Endothelial cell of umbilical vein (primary cell): ENCODE measurements around the gene UBE3D. TPM values are rescaled to one million over a fixed set of nuclear protein-coding genes. Genes with fewer than 3 reads are reported as not detected.

Experiments
- BruUV-seq: library from RNA; stranded (reverse); fragments of 400-500 nt; replicated peaks from 2 replicates; lab custom pipeline; 2021; lab: Mats Ljungman, UMichigan
- CTCF ChIA-PET: fragments of 300-600, 350-600 bp; sonication (Branson Sonifier 250); formaldehyde crosslinking; loops from one replicate; lab custom pipeline; 2021; ENCODE audit warnings: antibody characterized with exemption, inconsistent platforms; lab: Charles Lee
- POLR2A ChIA-PET: fragments of 300-600, 350-600 bp; sonication (Branson Sonifier 250); formaldehyde crosslinking; loops from one replicate; lab custom pipeline; 2021; ENCODE audit warnings: antibody characterized with exemption, inconsistent platforms; lab: Charles Lee
- DNase-seq: peaks from one replicate; pipeline ENCODE4 v3.0.0-alpha.2; 2011; ENCODE audit warnings: low read depth, low spot score
- FAIRE-seq: peaks from 2 replicates; lab custom pipeline; 2011; peaks lifted over from hg19 to GRCh38; lab: Jason Lieb, UNC
- H2AFZ ChIP-seq: 2 replicates; pipeline ENCODE4 v1.6.0; 2012; ENCODE audit warnings: low read depth, low read length, control low read depth, inconsistent platforms
- H3K27ac ChIP-seq: 2 replicates; pipeline ENCODE4 v1.5.1; 2011; ENCODE audit warnings: low read depth, mild to moderate bottlenecking, control low read depth, low read length, moderate library complexity; ENCODE audit not compliant: insufficient read depth
- H3K27me3 ChIP-seq, 2 experiments: 2 replicates each; pipeline versions ENCODE4 v1.6.0 to v1.6.1; 2011; ENCODE audit warnings: low read length in 2 of 2, mixed read lengths in 1 of 2; ENCODE audit not compliant: control insufficient read depth in 2 of 2, insufficient read depth in 2 of 2
- H3K36me3 ChIP-seq, 2 experiments: 2 replicates in 1 of 2; 3 replicates in 1 of 2; pipeline ENCODE4 v1.5.1; 2011; ENCODE audit warnings: low read length in 2 of 2, mild to moderate bottlenecking in 1 of 2, moderate library complexity in 1 of 2; ENCODE audit not compliant: control insufficient read depth in 2 of 2, insufficient read depth in 2 of 2; ENCODE audit errors: extremely low read depth in 1 of 2
- H3K4me1 ChIP-seq: 3 replicates; pipeline ENCODE4 v1.5.1; 2011; ENCODE audit warnings: mild to moderate bottlenecking, low read length; ENCODE audit not compliant: control insufficient read depth, insufficient read depth; ENCODE audit errors: extremely low read depth
- H3K4me2 ChIP-seq: 2 replicates; pipeline ENCODE4 v1.6.1; 2011; ENCODE audit warnings: low read length, control low read depth, mixed read lengths; ENCODE audit not compliant: insufficient read depth
- H3K4me3 ChIP-seq, 3 experiments: fragments of 200-600 bp in 1 of 3; sonication (generic), shearing (Covaris generic) in 1 of 3; replicated peaks in 1 of 3; 2 replicates each; pipeline ENCODE4 v1.5.1; 2011 to 2016; ENCODE audit warnings: control low read depth in 3 of 3, low read length in 3 of 3, mild to moderate bottlenecking in 2 of 3, inconsistent platforms in 1 of 3, low read depth in 1 of 3, moderate library complexity in 1 of 3; ENCODE audit not compliant: insufficient read depth in 1 of 3
- H3K79me2 ChIP-seq: 2 replicates; pipeline ENCODE4 v1.6.0; 2012; ENCODE audit warnings: low read length, inconsistent platforms; ENCODE audit not compliant: control insufficient read depth, insufficient read depth
- H3K9ac ChIP-seq: replicated peaks from 2 replicates; pipeline ENCODE3; 2011; ENCODE audit warnings: low read length, control low read depth; ENCODE audit not compliant: insufficient read depth; ENCODE audit errors: extremely low read depth
- H3K9me1 ChIP-seq: replicated peaks from 3 replicates; pipeline ENCODE4 v1.6.0; 2011; ENCODE audit warnings: mild to moderate bottlenecking, low read length; ENCODE audit not compliant: control insufficient read depth, insufficient read depth; ENCODE audit errors: extremely low read depth
- H3K9me3 ChIP-seq: replicated peaks from 2 replicates; pipeline ENCODE4 v1.5.1; 2012; ENCODE audit warnings: low read length, inconsistent platforms; ENCODE audit not compliant: control insufficient read depth, insufficient read depth
- H4K20me1 ChIP-seq: replicated peaks from 2 replicates; pipeline ENCODE3; 2011; ENCODE audit warnings: mild to moderate bottlenecking, low read length; ENCODE audit not compliant: control insufficient read depth, insufficient read depth; ENCODE audit errors: extremely low read depth
- CTCF ChIP-seq, 2 donors: IDR thresholded peaks; 1 replicate in 1 of 2; 2 replicates in 1 of 2; pipeline ENCODE4 v1.5.1; 2011; ENCODE audit warnings: low read length in 2 of 2, mild to moderate bottlenecking in 2 of 2, moderate library complexity in 2 of 2, control low read depth in 1 of 2, inconsistent platforms in 1 of 2, low read depth in 1 of 2; ENCODE audit not compliant: insufficient read depth in 1 of 2; ENCODE audit errors: extremely low read depth in 1 of 2
- EZH2 ChIP-seq: IDR thresholded peaks from 2 replicates; pipeline ENCODE4 v1.6.1; 2012; ENCODE audit warnings: borderline replicate concordance, low read depth, mild to moderate bottlenecking, moderate library complexity, low read length, inconsistent platforms; ENCODE audit not compliant: severe bottlenecking
- FOS ChIP-seq: IDR thresholded peaks from 2 replicates; pipeline ENCODE4 v1.6.1; 2011; ENCODE audit warnings: mild to moderate bottlenecking, low read length, moderate library complexity, borderline replicate concordance; ENCODE audit not compliant: insufficient read depth
- GATA2 ChIP-seq: IDR thresholded peaks from 2 replicates; pipeline ENCODE4 v1.7.0; 2011; ENCODE audit warnings: low read depth, mild to moderate bottlenecking, moderate library complexity, mixed read lengths, low read length; ENCODE audit not compliant: insufficient read length, insufficient read depth
- JUN ChIP-seq: IDR thresholded peaks from 2 replicates; pipeline ENCODE4 v1.6.1; 2011; ENCODE audit warnings: borderline replicate concordance, low read depth; ENCODE audit not compliant: insufficient read length, insufficient read depth
- MYC ChIP-seq: IDR thresholded peaks from one replicate; pipeline ENCODE4 v1.6.1; 2011; ENCODE audit warnings: mild to moderate bottlenecking, low read depth, low read length
- POLR2A ChIP-seq: IDR thresholded peaks from 2 replicates; pipeline ENCODE4 v1.6.1; 2012; ENCODE audit warnings: low read depth, mild to moderate bottlenecking, control low read depth, low read length
- POLR2AphosphoS5 ChIP-seq: IDR thresholded peaks from 2 replicates; pipeline ENCODE4 v1.6.1; 2012; ENCODE audit warnings: low read depth, mild to moderate bottlenecking, control low read depth, low read length, moderate library complexity; ENCODE audit not compliant: insufficient read depth
- dilution Hi-C: fragments of 300-500 bp; cut with MboI; formaldehyde crosslinking; loops from one replicate; pipeline ENCODE4 v1.15.0; 2019; ENCODE audit warnings: low sequenced_read_pairs; ENCODE audit not compliant: extremely low pct_ligation_motif_present
- intact Hi-C: fragments of 100-400 bp; cut with micrococcal nuclease; formaldehyde crosslinking; loops from one replicate; pipeline ENCODE4 v1.10.0; 2022
- polyA plus RNA-seq, 4 experiments: library from polyadenylated mRNA; depleted of rRNA in 3 of 4; stranded (reverse) in 3 of 4; unstranded in 1 of 4; fragments of >200 nt; gene quantifications; 2 replicates each; pipeline versions ENCODE4 v1.2.1 to v1.2.3, GENCODE V29; 2011 to 2012; ENCODE audit warnings: missing spikeins in 1 of 4
- total RNA-seq: library from RNA; stranded (reverse); gene quantifications from 2 replicates; pipeline ENCODE4 v1.2.3, GENCODE V29; 2021
- TF ChIP-seq, protein P1 (sequence below): IDR thresholded peaks from 2 replicates; pipeline ENCODE4 v1.6.1; 2011; ENCODE audit not compliant: insufficient read depth, insufficient read length

Gene UBE3D
- total and polyA plus RNA-seq, 2 donors (not counting 3 experiments of a cell fraction or from before 2014, with no cell fraction given) = 1.9 to 6.2 TPM

DNA sequence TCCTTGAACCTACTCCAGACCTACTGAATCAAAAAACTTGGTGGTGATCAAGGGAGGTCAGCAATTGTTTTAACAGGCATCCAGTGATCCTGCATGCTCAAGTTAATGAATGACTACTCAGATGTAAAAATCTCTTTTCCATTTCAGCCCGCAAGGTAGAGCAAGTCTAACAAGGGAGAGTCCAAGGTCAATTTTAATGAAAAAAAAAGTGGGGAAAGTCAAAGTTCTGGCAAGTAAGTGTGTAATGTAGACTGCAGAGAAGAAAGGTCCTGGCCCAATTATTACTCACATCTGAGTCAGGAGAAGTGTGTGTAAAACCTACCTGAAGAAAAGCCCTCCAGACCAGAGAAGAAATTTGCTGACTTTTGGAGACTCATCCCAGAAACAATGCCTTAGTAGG, 193.5 kb downstream of the UBE3D start:
- Histone ChIP-seq H3K9me3 (no peaks in the 10 kb centered on the region), H3K4me1 (peaks cover 21% of the 10 kb centered on the region), H3K79me2 (no peaks in the 10 kb centered on the region), H2AFZ (no peak overlapping the region), H4K20me1 (no peaks in the 10 kb centered on the region), H3K27me3 (no peaks in the 10 kb centered on the region), H3K4me3 (no peak overlapping the region), H3K9ac (no peak overlapping the region), H3K27ac (no peak overlapping the region), H3K9me1 (no peaks in the 10 kb centered on the region), H3K4me2 (no peak overlapping the region), H3K36me3 (no peaks in the 10 kb centered on the region)
- dilution Hi-C loops = no loop called here
- no peak for TF ChIP-seq EZH2
- TF ChIP-seq, protein P1, sequence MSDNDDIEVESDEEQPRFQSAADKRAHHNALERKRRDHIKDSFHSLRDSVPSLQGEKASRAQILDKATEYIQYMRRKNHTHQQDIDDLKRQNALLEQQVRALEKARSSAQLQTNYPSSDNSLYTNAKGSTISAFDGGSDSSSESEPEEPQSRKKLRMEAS = no peak
- FAIRE-seq (no peak), DNase-seq (no peak)
- intact Hi-C loops = no loop called here
- POLR2A ChIA-PET = no interaction called here
- no TSS peak for BruUV-seq
- CTCF ChIA-PET = no interaction called here

DNA sequence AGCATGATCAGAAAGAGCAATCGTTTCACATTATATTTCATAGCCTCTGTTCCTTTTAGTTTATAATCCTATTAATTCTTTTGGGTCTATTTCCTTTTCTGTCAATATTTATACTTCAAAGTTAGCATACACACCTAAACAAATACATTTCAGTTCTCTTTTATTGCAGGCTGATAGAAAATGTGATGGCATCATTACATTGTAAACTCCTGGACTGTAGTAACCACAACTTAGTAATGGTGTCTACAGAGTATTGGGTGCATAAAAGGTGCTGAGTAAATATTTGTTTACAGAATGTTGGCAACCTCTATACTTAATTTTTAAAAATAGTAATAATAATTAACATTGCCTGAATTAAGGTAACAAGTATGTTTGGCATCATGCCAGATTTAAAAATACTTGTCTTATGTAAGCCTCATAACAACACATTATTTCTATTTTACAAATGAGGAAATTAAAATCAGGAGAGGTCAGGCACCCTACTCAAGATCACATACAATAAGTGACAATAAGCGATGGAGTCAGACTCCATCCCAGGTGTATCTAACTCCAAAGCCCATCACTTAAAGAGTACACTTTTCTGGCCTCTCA, 195.0 kb downstream of the UBE3D start:
- no peak overlapping the region for H3K4me2 ChIP-seq
- H3K9ac ChIP-seq = no peak overlapping the region
- BruUV-seq = no TSS peak
- TF ChIP-seq MYC = no peak
- TF ChIP-seq POLR2AphosphoS5 = no peak
- TF ChIP-seq EZH2 = no peak
- no peak for TF ChIP-seq CTCF (IDR thresholded peaks at IDR 0.05; ENCODE audit: extremely low read depth in 1 of 2, insufficient read depth in 1 of 2, low read depth in 1 of 2, low read length in 2 of 2)
- no peak for TF ChIP-seq JUN
- TF ChIP-seq POLR2A = no peak
- no peak for TF ChIP-seq GATA2
- TF ChIP-seq, protein P1 = no peak
- TF ChIP-seq FOS = no peak
- H3K36me3 ChIP-seq = no peaks in the 10 kb centered on the region
- H3K4me1 ChIP-seq = peaks cover 7% of the 10 kb centered on the region
- no peak overlapping the region for H3K27ac ChIP-seq
- FAIRE-seq (no peak), DNase-seq (no peak)
- no peaks in the 10 kb centered on the region for H4K20me1 ChIP-seq
- H2AFZ ChIP-seq = no peak overlapping the region
- no peaks in the 10 kb centered on the region for H3K9me3 ChIP-seq
- ChIA-PET POLR2A (no interaction called here), CTCF (no interaction called here)
- dilution Hi-C loops (no loop called here), intact Hi-C loops (no loop called here)
- H3K9me1 ChIP-seq = no peaks in the 10 kb centered on the region
- H3K79me2 ChIP-seq = no peaks in the 10 kb centered on the region
- no peak overlapping the region for H3K4me3 ChIP-seq
- no peaks in the 10 kb centered on the region for H3K27me3 ChIP-seq
